ENCODE data around the gene CDH24. TPM values are rescaled to one million over a fixed set of nuclear protein-coding genes. Genes with fewer than 3 reads are reported as not detected.

Gene CDH24
- polyA plus RNA-seq, 3 donors from 2014 or later = 0.64 to 1.2 (median 0.78) TPM

GRCh38 chr14:23095196-23096108 lies 38.1 kb upstream of the CDH24 start, which contains the start of gene C14orf119:
C14orf119 (plus strand) TSS chr14:23095505; CDS start chr14:23097659, 2,154 bp downstream.
- H3K9me3 Mint-ChIP-seq = no peaks in the 10 kb centered on the region
- DNase-seq = peak; percentile 100
- no peak within 1 kb of the TSS for H3K27ac Mint-ChIP-seq
- no peak within 1 kb of the TSS for H3K4me3 Mint-ChIP-seq
- H3K36me3 Mint-ChIP-seq = peaks cover 8 to 19% (median 16%) of the 10 kb centered on the region in 3 donors
- H3K4me1 Mint-ChIP-seq = peaks cover 9 to 11% of the 10 kb centered on the region in 2 donors
- no peaks in the 10 kb centered on the region for H3K27me3 Mint-ChIP-seq (ENCODE audit: low read depth in 3 of 3)

GRCh38 chr14:23094666-23095195 lies 37.4 kb upstream of the CDH24 start, which contains the start of gene ACIN1:
ACIN1 (minus strand) TSS chr14:23095136; CDS start chr14:23095112, 24 bp downstream.
- H3K4me3 Mint-ChIP-seq = no peak within 1 kb of the TSS
- no peak for DNase-seq
- no peaks in the 10 kb centered on the region for H3K27me3 Mint-ChIP-seq (ENCODE audit: low read depth in 3 of 3)
- no peak within 1 kb of the TSS for H3K27ac Mint-ChIP-seq
- H3K36me3 Mint-ChIP-seq = peaks cover 15 to 23% (median 22%) of the 10 kb centered on the region in 3 donors
- peaks cover 11 to 18% of the 10 kb centered on the region in 2 donors for H3K4me1 Mint-ChIP-seq
- no peaks in the 10 kb centered on the region for H3K9me3 Mint-ChIP-seq

- no peak for DNase-seq
- Mint-ChIP-seq H3K4me1 (peaks cover 10 to 21% of the 10 kb centered on the region in 2 donors), H3K27me3 (ENCODE audit: low read depth in 3 of 3) (no peaks in the 10 kb centered on the region), H3K9me3 (no peaks in the 10 kb centered on the region), H3K4me3 (no peak overlapping the region), H3K27ac (no peak overlapping the region), H3K36me3 (peaks cover 21 to 27% (median 26%) of the 10 kb centered on the region in 3 donors)
Measured at GRCh38 chr14:23093991-23094665, 36.8 kb upstream of the CDH24 start.

DNA sequence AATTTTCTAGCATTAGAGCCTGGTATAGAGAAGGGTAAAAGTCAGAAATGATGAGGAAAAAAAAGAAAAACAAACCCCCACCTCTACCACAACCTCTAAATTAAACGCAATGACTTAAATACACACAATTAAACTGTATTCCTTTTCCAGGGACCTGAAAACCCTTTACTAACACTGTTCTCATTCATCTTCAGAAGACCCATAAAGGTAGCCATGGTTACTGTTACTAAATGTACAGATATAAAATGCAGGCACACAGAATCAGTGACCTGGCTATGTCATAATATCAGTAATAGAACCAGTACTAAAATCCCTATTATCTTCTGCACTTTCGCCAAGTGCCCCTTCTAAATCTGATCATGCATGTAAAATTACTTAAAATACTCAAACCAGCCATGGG lies 36.2 kb upstream of the CDH24 start:
- H3K36me3 Mint-ChIP-seq = peaks cover 21 to 25% (median 22%) of the 10 kb centered on the region in 3 donors

DNA sequence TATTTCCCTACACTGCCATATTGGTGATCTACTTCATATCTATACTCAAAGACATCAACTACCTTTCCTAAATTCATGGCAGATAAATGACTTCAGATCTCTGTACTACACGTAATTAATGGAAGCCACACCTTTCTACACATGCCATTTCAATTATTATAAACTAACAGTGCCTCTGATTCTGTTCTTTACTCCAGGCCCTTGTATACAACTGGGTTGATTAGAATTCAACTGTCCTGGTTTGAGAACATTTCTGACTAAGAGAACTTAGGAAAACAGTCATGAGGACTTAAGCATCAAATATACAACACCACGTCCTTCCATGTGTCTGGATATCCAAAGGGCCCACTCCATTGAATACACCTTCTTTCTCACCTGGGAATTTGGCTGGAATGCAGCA lies 35.8 kb upstream of the CDH24 start:
- H3K36me3 Mint-ChIP-seq = peaks cover 21 to 25% (median 22%) of the 10 kb centered on the region in 3 donors
- peak overlapping the region in 4 of 6 donors; percentile 6 to 35 (median 18) for H3K27ac Mint-ChIP-seq
- H3K27me3 Mint-ChIP-seq (ENCODE audit: low read depth in 3 of 3) = no peaks in the 10 kb centered on the region
- H3K4me1 Mint-ChIP-seq = peaks cover 9 to 19% of the 10 kb centered on the region in 2 donors
- DNase-seq = no peak
- peak overlapping the region in 3 of 5 donors; percentile 25 to 54 (median 29) for H3K4me3 Mint-ChIP-seq
- no peaks in the 10 kb centered on the region for H3K9me3 Mint-ChIP-seq

More for the DNA sequence above, 36.2 kb upstream of the CDH24 start:
- Mint-ChIP-seq H3K4me1 (peaks cover 9 to 17% of the 10 kb centered on the region in 2 donors), H3K4me3 (peak overlapping the region in 2 of 5 donors; percentile 29 to 54), H3K9me3 (no peaks in the 10 kb centered on the region), H3K27ac (peak overlapping the region in 3 of 6 donors; percentile 6 to 17 (median 10)), H3K27me3 (ENCODE audit: low read depth in 3 of 3) (no peaks in the 10 kb centered on the region)
- DNase-seq = no peak

DNA sequence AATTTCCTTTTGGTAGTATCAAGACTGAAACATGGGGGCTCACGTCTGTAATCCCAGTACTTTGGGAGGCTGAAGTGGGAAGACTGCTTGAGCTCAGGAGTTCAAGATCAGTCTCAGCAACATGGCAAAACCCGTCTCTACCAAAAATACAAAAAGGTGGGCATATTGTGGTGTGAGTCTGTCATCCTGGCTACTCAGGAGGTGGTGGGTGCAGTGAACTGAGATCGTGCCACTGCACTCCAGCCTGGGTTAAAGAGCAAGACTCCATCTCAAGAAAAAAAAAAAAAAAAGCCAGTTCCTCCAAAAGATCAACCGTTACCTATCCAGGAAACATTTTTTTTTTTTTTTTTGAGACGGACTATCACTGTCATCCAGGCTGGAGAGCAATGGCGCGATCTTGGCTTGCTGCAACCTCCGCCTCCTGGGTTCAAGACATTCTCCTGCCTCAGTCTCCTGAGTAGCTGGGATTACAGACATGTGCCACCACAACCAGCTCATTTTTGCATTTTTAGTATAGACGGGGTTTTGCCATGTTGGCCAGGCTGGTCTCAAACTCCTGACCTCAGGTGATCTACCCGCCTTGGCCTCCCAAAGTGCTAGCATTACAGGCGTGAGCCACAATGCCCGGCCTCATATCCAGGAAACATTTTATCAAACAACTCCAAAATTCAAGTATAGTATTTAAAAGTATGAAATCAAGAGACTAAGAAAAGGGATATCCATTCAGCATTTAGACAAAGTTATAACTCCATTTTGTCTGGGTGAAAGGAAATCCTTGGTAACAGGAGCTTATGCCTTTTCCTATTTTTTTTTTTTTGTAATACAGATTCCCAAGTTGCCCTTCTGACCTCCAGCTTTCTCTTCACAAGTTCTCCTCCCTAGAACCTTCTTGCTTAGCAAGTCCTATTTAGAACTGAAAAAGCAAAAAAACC lies 34.2 kb upstream of the CDH24 start:
- no peak overlapping the region for H3K4me3 Mint-ChIP-seq
- H3K36me3 Mint-ChIP-seq = peaks cover 20 to 33% (median 27%) of the 10 kb centered on the region in 3 donors
- H3K27ac Mint-ChIP-seq = peak overlapping the region in 2 of 6 donors; percentile 20 to 21
- no peaks in the 10 kb centered on the region for H3K27me3 Mint-ChIP-seq (ENCODE audit: low read depth in 3 of 3)
- H3K4me1 Mint-ChIP-seq = peaks cover 9 to 32% of the 10 kb centered on the region in 2 donors
- DNase-seq = no peak
- no peaks in the 10 kb centered on the region for H3K9me3 Mint-ChIP-seq

- no peak for DNase-seq
- Mint-ChIP-seq H3K4me1 (peaks cover 9 to 45% of the 10 kb centered on the region in 2 donors), H3K27me3 (ENCODE audit: low read depth in 3 of 3) (no peaks in the 10 kb centered on the region), H3K36me3 (peaks cover 24 to 36% (median 34%) of the 10 kb centered on the region in 3 donors), H3K9me3 (no peaks in the 10 kb centered on the region), H3K27ac (peak overlapping the region in 2 of 6 donors; percentile 9 to 29), H3K4me3 (no peak overlapping the region)
Measured at GRCh38 chr14:23090254-23090636, 32.9 kb upstream of the CDH24 start.

DNA sequence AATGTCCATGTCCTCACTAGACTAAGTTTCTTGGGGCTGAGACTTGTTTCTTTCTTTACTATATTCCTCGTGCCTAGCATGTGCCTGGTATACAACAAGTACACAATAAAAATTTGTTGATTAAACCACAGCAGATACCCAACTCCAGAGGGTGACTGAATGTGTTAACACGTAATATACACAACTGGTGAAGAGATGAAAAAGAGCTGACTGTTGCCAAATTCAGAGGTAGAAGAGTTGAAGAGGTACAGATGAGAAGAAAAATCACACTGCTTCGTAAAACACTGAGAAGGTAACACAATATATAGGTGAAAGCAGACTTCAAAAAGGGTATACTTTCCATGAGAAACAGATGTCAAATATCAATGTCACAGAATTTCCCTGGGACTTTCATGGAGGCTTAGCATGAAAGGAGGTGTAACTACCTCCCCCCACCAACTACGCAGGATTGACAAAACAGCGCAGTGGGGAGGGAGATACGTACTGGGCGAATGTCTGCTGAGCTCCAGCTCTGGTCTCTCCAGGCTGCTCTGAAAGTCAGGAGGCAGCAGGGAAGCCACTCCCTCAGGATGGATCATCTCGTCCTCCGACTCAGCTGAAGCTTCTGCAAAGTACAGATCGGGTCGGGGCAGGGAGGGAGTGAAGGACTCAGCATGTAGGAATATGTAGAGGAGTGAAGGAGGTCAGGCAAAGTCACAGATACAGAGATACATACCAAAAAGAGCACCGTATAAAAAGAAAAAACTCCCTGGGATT lies 32.4 kb upstream of the CDH24 start:
- Mint-ChIP-seq H3K9me3 (no peaks in the 10 kb centered on the region), H3K4me3 (no peak overlapping the region), H3K27me3 (ENCODE audit: low read depth in 3 of 3) (no peaks in the 10 kb centered on the region), H3K27ac (peak overlapping the region in 1 of 6 donors; percentile 9), H3K4me1 (peaks cover 9 to 49% of the 10 kb centered on the region in 2 donors), H3K36me3 (peaks cover 25 to 42% (median 37%) of the 10 kb centered on the region in 3 donors)
- DNase-seq = no peak

DNA sequence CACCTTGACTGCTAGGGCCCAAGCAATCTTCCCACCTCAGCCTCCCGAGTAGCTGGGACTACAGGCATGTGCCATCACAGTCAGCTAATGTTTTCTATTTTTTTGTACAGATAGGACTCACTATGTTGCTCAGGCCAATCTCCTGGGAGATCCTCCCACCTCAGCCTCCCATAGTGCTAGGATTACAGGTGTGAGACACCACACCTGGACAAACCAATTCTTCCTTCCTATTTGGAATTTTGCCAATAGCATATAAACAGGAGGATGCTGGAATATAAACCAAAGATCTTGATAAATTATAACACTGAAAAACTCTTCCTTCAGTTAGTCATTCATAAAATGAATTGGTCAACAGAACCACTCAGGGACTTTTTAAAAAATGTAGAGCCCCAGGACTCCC lies 29.2 kb upstream of the CDH24 start:
- peaks cover 21 to 42% (median 34%) of the 10 kb centered on the region in 3 donors for H3K36me3 Mint-ChIP-seq
- no peak for DNase-seq
- H3K27me3 Mint-ChIP-seq (ENCODE audit: low read depth in 3 of 3) = no peaks in the 10 kb centered on the region
- no peaks in the 10 kb centered on the region for H3K9me3 Mint-ChIP-seq
- H3K27ac Mint-ChIP-seq = no peak overlapping the region
- peaks cover 3 to 52% of the 10 kb centered on the region in 2 donors for H3K4me1 Mint-ChIP-seq
- H3K4me3 Mint-ChIP-seq = no peak overlapping the region

DNA sequence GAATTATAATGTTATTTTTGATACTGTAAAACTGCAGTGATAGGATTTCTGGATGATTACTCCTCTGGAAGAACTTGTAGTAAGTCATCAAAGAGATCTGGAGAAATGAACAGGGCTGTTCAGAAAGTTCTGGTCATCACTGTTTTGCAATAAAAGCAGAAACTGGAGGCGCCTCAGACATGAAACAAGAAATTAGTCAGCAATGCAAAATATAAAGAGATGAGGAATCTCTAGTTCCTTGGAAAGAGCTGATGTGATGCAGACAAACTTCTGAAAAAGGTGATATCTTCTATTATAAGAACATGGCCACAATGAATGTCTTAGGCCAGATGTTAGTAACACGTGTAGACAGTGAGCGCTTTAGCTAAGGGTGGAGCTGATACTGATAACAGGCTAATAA lies 28.1 kb upstream of the CDH24 start:
- Mint-ChIP-seq H3K27ac (peak overlapping the region in 1 of 6 donors; percentile 17), H3K4me3 (no peak overlapping the region), H3K9me3 (no peaks in the 10 kb centered on the region), H3K36me3 (peaks cover 29 to 50% (median 40%) of the 10 kb centered on the region in 3 donors), H3K4me1 (peaks cover 1 to 49% of the 10 kb centered on the region in 2 donors), H3K27me3 (ENCODE audit: low read depth in 3 of 3) (no peaks in the 10 kb centered on the region)
- no peak for DNase-seq

DNA sequence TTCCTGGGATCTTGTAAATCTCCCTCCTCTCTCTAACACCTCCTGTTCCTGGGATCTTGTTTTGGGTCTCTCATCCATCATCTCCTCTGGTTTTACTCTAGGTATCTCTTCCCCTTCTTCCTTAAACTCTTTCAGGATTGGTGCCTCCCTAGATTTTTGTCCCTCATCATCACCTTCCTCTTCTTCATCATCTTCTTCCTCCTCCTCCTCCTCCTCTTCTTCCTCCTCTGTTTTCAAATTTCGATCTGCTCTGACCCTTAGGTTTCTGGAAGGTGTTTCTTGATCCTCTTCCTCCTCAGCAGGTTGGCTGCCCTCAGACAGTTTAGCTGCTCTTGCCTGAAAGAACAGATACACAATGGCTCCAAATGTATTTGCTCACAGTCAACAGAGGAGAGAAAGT lies 23.2 kb upstream of the CDH24 start:
- H3K27ac Mint-ChIP-seq = peak overlapping the region in 1 of 6 donors; percentile 25

GRCh38 chr14:23079716-23080115 lies 22.4 kb upstream of the CDH24 start:
- no peak for DNase-seq
- H3K4me1 Mint-ChIP-seq = peaks cover 2 to 8% of the 10 kb centered on the region in 2 donors
- H3K27me3 Mint-ChIP-seq (ENCODE audit: low read depth in 3 of 3) = peaks cover 0 to 2% (median 0%) of the 10 kb centered on the region in 3 donors
- no peak overlapping the region for H3K4me3 Mint-ChIP-seq
- peak overlapping the region in 2 of 6 donors; percentile 40 to 83 for H3K27ac Mint-ChIP-seq
- H3K36me3 Mint-ChIP-seq = peaks cover 32 to 52% (median 37%) of the 10 kb centered on the region in 3 donors
- H3K9me3 Mint-ChIP-seq = no peaks in the 10 kb centered on the region

More for the DNA sequence above, 23.2 kb upstream of the CDH24 start:
- Mint-ChIP-seq H3K36me3 (peaks cover 33 to 56% (median 37%) of the 10 kb centered on the region in 3 donors), H3K4me1 (peaks cover 2 to 14% of the 10 kb centered on the region in 2 donors), H3K4me3 (no peak overlapping the region), H3K9me3 (no peaks in the 10 kb centered on the region), H3K27me3 (ENCODE audit: low read depth in 3 of 3) (peaks cover 0 to 2% (median 0%) of the 10 kb centered on the region in 3 donors)
- DNase-seq = no peak
